Measurements from ENCODE around the gene EPHA5.

EPHA5 gene

GRCh38 chr4:65370709-65371108 is 299.6 kb downstream of the EPHA5 start:
- TF ChIP-seq CTCF (IDR thresholded peaks at IDR 0.05; ENCODE audit: low read length, missing control alignments): no peak

GRCh38 chr4:65367306-65367705 is 303.0 kb downstream of the EPHA5 start:
- H3K4me3 ChIP-seq (replicated peaks; ENCODE audit: low read depth, low read length): no peak overlapping the region
- no peak for DNase-seq (ENCODE audit: low read depth)
- no peak for TF ChIP-seq CTCF (IDR thresholded peaks at IDR 0.05; ENCODE audit: low read length, missing control alignments)

More at GRCh38 chr4:65370709-65371108, 299.6 kb downstream of the EPHA5 start:
- DNase-seq (ENCODE audit: low read depth): no peak
- no peak overlapping the region for H3K4me3 ChIP-seq (replicated peaks; ENCODE audit: low read depth, low read length)

GRCh38 chr4:65358914-65359313 is 311.4 kb downstream of the EPHA5 start:
- H3K4me3 ChIP-seq (replicated peaks; ENCODE audit: low read depth, low read length): no peak overlapping the region
- no peak for DNase-seq (ENCODE audit: low read depth)
- TF ChIP-seq CTCF (IDR thresholded peaks at IDR 0.05; ENCODE audit: low read length, missing control alignments): no peak

GRCh38 chr4:65353098-65353497 is 317.2 kb downstream of the EPHA5 start:
- DNase-seq (ENCODE audit: low read depth): no peak
- no peak overlapping the region for H3K4me3 ChIP-seq (replicated peaks; ENCODE audit: low read depth, low read length)
- no peak for TF ChIP-seq CTCF (IDR thresholded peaks at IDR 0.05; ENCODE audit: low read length, missing control alignments)

GRCh38 chr4:65344278-65344825 is 325.9 kb downstream of the EPHA5 start:
- no peak for DNase-seq (ENCODE audit: low read depth)
- no peak overlapping the region for H3K4me3 ChIP-seq (replicated peaks; ENCODE audit: low read depth, low read length)
- TF ChIP-seq CTCF (IDR thresholded peaks at IDR 0.05; ENCODE audit: low read length, missing control alignments): no peak

GRCh38 chr4:65343342-65343741 is 326.9 kb downstream of the EPHA5 start:
- no peak overlapping the region for H3K4me3 ChIP-seq (replicated peaks; ENCODE audit: low read depth, low read length)
- no peak for DNase-seq (ENCODE audit: low read depth)

More at GRCh38 chr4:65343342-65343741, 326.9 kb downstream of the EPHA5 start:
- no peak for TF ChIP-seq CTCF (IDR thresholded peaks at IDR 0.05; ENCODE audit: low read length, missing control alignments)
